Activated T-cell treated with anti-CD3 and anti-CD28 coated beads for 4 hours (primary cell): ENCODE results near the gene CENPO.
A peak's percentile ranks its signal among the peaks of the same experiment; 100 is the strongest.

Source experiments
- DNase-seq: peaks from one replicate; pipeline ENCODE4 v3.0.0-alpha.2; 2020

Gene CENPO

GRCh38 chr2:24792874-24793760 is at the start of gene CENPO, which contains the start of gene PTRHD1:
Gene CENPO (plus strand): TSS chr2:24793425. CDS start chr2:24793920, 495 bp downstream.
Gene PTRHD1 (minus strand): TSS chr2:24793391. CDS start chr2:24793377, 14 bp downstream.
- peak; percentile 90 for DNase-seq

GRCh38 chr2:24743924-24744323 is 49.3 kb upstream of the CENPO start:
- DNase-seq, result no peak

GRCh38 chr2:24744356-24744755 is 48.9 kb upstream of the CENPO start:
- no peak for DNase-seq

- DNase-seq, result no peak
Observed at GRCh38 chr2:24745825-24746224, 47.4 kb upstream of the CENPO start.

- DNase-seq, result no peak
Observed at GRCh38 chr2:24747299-24747698, 45.9 kb upstream of the CENPO start.

- DNase-seq, result no peak
Observed at GRCh38 chr2:24749069-24749691, 44.0 kb upstream of the CENPO start.

- no peak for DNase-seq
Observed at GRCh38 chr2:24754985-24755705, 38.1 kb upstream of the CENPO start.

GRCh38 chr2:24756789-24757188 is 36.4 kb upstream of the CENPO start:
- DNase-seq, result no peak

- DNase-seq, result no peak
Observed at GRCh38 chr2:24761866-24762265, 31.4 kb upstream of the CENPO start.

- DNase-seq, result no peak
Observed at GRCh38 chr2:24762518-24762917, 30.7 kb upstream of the CENPO start.

GRCh38 chr2:24763843-24764242 is 29.4 kb upstream of the CENPO start:
- DNase-seq, result no peak

- no peak for DNase-seq
Observed at GRCh38 chr2:24766609-24767008, 26.6 kb upstream of the CENPO start.

GRCh38 chr2:24768013-24768412 is 25.2 kb upstream of the CENPO start:
- no peak for DNase-seq

GRCh38 chr2:24768601-24769000 is 24.6 kb upstream of the CENPO start:
- DNase-seq, result no peak

- DNase-seq, result no peak
Observed at GRCh38 chr2:24771061-24771460, 22.2 kb upstream of the CENPO start.

- DNase-seq, result no peak
Observed at GRCh38 chr2:24771764-24772586, 21.2 kb upstream of the CENPO start.

- no peak for DNase-seq
Observed at GRCh38 chr2:24774373-24774772, 18.9 kb upstream of the CENPO start.

GRCh38 chr2:24779116-24779515 is 14.1 kb upstream of the CENPO start:
- no peak for DNase-seq

- DNase-seq, result no peak
Observed at GRCh38 chr2:24783641-24784040, 9.6 kb upstream of the CENPO start.

- DNase-seq, result no peak
Observed at GRCh38 chr2:24785671-24786321, 7.4 kb upstream of the CENPO start.

GRCh38 chr2:24787532-24787931 is 5.7 kb upstream of the CENPO start:
- no peak for DNase-seq

GRCh38 chr2:24788816-24789215 is 4.4 kb upstream of the CENPO start:
- DNase-seq, result no peak
